HG03159 (cell line): Measurements from ENCODE around the gene MAP1LC3B.

Experiments used
- ATAC-seq: cut with Tn5 transposase; IDR thresholded peaks from one replicate; pipeline ENCODE4 v1.9.1; 2021; ENCODE audit warnings: mild to moderate bottlenecking, moderate library complexity; ENCODE audit not compliant: unreplicated experiment

Gene MAP1LC3B

DNA sequence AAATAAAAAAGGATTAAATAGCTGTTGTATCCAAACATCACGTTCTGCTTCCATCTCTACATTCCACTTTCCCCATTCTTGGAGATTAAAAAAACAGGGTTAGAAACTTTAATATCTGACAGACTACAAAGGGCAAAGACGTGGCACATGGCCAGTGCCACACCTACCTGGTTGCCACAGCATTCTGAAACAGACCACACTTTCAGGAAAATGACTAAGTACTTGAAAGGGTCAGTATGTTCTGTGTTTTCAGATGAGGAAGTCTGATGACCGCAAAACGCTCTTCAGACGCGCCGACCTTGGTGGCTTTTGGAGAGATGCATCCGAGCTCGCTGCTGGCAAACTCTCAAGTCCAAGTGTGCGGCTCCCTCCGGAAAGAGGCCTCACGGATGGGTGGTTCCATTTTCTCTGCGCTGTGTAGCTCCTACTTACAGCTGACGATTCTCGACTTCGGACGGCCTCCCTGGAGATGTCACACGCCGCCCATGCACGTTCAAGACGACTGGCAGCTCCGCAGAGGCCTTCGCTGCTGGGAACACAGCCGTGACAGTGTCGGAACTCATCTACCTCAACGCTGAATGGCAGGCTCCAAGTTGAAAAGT lies 15.5 kb downstream of the MAP1LC3B start:
- no peak for ATAC-seq

DNA sequence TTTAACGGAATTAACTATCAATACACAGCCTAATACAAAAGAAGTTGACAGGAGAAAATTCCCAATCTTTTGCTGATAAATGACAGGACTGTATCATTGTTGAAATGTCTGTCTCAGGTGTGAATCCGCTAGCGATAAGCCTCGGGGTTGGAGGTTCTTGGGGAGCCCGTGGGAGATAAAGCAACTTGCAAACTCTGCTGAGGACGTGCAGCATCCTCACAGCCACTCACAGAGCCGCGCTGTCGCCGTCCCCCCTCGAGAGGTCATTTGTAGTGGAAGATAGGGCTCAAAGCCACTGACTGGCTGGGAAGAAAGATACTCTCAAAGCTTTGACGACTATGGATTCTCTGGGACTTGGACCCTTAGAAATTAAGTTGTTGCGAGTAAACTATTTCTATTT lies 17.0 kb downstream of the MAP1LC3B start:
- ATAC-seq: no peak

DNA sequence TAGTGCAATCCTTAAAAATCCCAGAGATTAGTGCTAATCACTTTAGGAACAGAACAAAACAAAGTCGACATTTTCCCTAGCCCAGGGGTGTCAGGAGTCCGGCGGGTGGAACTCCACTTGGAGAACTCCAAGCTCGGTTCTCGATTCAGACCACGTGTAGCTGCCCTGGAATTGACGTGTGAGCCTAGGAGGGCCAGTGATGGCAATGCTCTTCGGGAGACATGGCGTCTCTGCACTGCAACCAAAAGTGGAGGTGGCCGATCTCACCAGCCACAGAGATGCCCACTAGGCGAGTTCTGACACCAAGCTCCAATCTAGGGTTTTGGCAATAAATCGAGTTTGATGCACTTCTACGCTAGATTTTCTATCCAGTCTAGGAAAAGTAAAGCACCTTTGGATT lies 17.6 kb downstream of the MAP1LC3B start:
- no peak for ATAC-seq

DNA sequence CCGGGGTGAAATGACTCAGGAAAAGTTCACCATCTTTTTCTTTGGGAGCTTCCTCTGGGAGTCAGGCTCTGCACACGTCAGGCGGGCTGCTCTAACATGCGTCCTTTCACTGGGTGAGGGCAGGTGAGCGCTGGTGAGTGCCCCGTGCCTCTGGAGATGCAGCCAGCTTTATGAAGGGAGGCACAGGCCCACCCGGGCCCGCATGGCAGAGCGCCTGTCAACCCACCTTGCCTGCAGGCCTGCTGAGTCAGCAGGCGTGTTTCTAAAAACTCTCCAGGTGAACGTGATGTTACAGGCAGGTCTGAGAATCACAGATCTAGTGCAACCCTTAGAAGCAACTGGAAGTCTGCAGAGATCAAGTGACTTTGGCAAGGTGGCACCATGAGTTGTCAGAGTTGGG lies 18.4 kb downstream of the MAP1LC3B start:
- no peak for ATAC-seq

DNA sequence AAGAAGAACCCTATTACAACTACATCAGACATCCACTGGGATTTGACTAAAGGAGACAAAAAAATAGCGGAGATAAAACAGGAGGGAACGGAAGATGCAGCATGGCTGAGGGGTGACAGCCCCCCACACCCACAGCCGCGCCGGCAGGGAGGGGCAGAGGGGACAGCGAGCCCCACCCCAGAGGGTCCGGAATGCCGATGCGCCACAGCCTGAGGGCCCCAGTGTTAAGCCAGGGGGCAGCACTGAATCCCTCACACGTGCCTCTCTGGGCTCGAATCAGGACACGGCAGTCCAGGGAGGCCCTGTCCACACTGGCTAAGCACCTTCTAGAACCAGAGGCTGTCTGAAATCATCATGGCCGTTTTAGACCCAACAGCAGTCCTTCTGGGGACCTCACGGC lies 18.8 kb downstream of the MAP1LC3B start:
- ATAC-seq: no peak

DNA sequence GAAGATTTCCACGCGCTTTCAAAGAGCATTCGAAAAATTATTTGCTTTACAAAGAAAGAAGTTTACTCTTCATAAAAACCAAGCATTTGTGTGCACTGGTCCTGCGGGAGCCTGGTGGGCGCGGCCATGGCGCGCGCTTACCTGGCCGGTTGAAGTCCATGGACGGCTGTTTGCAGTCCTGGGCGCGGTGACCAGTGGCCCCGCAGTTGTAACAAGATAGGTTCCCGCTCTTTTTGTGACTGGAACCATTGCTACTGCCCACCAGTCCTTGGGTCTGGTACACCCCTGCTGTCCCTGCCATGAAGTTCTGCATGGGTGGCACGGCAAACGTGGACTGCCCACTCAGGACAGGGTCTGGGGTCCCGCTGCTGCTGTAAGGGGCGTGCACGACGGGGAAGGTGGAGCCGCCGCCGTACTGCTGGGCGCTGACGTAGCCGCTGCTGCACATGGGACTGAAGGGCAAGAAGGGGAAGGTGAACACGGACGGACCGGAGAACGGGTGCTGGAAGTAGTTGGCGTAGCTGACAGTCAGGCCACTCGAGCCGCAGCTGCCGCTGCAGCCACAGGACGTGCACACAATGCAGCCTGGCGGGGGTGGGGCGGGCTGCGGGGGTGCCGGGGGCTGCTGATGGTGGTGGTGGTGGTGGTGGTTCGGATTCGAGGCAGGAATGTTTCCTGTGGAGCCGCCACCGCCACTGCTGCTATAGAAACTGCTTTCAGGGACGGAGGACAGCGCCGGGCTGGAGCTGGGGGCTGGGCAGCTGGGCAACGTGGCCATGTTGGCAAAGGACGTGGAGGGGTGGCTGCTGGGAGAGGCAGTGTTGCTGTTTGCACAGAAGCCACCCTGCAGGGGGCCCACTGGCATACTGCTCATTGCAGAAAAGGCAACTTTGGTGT lies 19.5 kb downstream of the MAP1LC3B start:
- ATAC-seq: no peak

DNA sequence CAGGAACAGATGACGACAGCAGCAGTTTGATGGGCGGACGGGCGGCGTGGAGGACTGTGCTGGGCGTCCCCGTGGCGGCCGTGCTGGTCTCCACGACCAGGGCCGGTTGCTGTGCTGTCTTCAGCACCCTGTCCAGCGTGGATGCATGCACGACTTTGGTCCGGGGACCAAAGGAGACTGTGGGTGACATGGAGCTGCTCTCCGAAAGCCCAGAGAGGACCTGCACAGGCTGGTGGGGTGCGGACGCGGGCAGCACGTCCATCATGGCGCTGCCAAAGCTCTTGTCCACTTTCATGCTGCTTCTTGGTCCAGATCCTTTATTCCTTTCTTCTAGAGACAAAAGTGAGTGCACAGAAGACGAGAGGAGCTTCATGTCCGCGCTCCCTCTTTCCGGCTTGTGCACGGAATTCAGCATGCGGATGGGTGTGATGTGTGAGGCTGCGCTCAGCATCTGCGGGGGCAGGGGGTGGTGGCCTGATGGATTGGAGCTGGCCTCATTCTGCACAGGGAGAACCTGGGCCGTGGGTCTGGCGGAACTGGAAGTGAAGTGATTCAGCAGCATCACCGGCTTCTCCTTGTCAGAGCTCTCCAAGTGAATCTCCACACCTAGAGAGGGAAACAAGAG lies 20.3 kb downstream of the MAP1LC3B start:
- no peak for ATAC-seq

DNA sequence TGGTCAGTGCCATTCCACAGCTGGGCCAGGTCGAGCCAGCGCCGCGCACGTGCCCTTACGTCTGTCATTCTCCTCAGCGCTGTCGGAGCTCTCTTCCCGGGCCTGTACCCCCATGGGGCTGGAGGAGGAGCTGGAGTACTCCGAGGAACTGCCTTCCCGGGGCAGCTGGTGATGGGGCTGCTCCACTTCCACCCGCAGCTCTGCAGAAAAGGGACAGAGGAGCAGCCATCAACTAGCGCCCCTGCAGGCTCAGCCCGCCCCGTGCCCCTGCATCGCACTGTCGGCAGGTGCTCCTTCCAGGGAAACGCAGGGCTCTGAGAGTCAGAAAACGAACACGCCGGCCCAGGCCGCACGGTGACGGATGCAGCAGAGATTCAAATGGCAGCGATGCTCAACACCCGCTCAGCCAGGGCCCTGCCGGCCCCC lies 20.9 kb downstream of the MAP1LC3B start:
- ATAC-seq: no peak

DNA sequence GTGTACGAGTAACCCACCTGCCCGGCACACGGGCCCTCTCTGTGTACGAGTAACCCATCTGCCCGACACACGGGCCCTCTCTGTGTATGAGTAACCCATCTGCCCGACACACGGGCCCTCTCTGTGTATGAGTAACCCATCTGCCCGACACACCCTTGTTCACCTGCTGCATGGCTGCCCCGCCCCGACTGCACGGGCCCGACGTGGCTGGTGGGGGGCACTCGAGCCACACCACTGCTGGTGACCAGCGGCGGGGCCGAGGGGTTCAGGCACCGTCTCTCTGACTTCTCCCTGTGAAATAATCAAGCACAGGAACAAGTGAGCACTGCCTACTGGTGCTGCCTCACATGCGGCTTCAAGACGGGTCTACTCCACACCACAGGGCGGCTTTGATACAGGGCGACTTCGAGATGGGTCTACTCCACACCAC lies 22.1 kb downstream of the MAP1LC3B start:
- ATAC-seq: no peak

DNA sequence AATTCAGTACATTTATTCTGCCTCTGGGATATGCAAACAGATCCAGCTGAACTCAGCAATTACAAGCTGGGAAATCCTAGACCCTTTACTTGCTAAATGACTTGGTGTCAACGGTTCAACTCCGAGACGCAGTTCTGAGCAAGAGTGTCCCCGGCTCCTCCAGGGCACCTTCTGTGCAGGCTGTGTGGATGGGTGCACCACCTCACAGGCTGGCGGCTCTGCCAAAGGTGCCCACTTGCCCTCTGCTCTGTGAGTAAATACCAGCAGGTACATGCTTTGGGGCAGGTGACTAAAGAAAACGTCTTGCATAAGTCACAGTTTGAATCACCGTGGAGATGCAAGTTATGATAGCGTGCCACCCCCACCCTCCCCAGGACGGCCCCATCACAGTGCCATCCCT lies 23.3 kb downstream of the MAP1LC3B start:
- ATAC-seq: no peak

DNA sequence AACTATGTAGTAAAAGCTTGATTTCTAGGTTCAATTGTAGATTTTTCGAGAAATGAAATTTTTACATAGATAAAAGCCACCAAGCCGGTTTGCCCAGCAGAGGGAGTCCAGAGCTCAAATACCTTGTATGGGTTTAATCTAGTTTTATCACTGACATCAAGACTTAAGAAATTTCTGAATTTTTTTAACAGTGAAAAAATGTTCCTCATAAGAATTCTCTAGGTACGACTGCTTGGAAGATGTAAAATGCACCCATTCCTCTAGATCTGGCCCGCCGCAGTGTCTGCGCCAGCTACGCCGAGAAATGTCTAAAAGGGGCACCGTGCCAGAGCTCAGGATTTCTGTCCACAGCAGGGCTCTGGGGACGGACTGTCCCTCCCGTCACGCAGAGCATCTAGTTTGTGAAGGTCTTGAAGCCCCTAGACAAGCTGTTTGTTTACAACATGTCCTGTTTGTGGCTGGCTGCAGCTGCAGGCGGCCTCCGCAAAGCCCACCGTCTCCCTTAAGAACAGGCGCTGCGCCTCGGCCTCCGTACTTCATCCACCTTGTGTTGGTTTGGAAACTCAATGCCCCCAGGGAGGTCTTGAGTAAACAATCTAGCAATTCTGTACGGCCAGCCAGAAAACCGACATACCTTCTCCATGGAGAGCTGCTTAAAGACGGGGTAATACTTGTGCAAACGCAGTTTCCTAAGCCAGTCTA lies 24.8 kb downstream of the MAP1LC3B start:
- no peak for ATAC-seq

DNA sequence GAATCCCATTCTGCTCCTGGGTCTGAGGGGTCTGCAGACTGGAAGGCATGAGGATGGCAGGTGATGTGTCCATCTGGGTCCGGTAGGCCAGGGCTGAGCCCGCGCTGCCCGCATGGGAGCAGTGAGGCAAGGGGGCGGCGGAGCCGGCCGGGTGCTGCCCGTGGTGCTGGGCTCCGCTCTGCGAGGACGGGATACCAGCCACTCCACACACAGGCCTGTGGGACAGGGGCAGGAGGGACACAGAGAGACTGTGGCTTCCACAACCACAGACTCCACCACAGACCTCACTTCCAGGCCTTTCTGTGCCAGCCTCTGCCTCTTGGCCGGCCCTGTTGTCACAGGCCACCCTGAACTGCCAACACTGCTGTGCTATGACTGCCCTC lies 25.4 kb downstream of the MAP1LC3B start:
- no peak for ATAC-seq

DNA sequence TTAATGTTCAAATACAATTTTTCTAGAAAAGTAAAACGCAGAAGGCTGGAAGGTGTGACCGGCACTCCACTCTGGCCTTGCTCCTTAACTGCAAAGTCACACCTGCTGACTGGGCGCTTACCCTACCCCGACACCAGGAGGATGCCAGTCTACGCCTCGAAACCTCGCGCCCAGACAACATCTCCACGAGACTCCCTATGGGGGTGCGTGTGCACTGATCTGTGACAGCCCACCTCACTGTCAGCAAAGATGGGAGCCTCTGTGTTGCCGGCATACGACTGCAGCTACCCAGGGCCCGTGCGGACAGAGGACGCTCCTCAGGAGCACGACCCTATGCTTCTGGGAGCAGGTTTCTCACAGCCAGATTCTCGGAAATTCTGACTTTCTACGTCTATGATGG lies 26.1 kb downstream of the MAP1LC3B start:
- ATAC-seq: no peak

DNA sequence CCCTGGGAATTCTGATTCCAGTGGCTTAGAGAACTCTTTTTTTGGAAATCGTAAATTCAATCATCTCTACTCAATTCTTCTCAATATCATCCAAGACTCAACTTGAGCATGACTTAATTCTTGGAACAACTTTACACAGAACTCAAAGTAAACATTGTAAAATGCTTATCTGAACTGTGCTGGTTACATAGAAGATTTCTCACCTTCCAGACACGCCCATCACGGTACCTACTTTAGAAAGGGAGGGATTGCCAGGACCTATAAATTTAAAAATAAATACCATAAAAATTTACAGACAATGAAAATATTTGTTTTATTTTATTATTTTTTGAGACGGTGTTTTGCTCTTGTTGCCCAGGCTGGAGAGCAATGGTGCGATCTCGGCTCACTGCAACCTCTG lies 26.5 kb downstream of the MAP1LC3B start:
- no peak for ATAC-seq

DNA sequence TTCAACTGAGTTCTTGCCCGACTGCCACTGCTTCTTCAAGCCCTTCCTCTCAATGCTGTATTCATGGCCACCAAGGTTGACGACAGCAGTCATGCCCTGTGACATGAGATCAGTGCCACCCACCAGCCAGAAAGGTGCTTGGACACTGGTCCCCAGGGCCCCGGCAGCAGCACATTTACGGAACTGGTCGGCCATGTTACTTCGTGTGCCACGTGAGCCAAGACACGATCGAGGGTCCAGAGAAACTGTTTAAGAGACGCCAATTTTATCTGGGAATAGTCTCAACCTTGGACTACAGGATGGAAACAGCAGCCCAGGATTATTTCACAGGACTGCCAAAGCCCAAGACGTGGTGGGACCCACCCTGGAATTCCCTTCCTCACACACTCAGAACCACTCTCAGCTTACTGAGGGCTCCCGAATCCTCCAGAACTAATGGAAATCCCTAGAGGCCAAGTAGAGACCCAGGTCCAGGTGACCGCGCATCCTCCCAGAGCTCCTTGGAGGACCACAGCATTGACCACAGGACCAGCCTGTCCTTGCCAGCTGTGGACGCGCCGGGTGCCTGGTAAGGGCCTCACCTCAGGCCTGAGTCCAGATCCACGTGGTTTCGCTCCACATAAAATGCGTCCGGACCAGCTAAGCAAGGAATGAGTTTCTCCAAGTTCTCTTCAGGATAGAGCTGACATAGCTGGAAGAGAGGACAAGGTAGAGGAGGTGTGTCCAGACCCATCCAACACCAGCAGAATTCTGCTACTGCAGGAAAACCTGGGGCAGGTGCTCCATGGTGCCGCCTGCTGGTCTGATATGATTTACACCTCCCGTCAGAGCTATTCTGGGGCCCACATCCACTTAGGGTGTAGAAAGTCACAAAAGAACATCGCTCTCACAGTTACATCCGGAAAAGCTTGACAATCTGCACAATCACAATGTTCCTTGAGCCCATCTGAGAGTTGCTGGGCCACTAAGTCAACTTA lies 28.2 kb downstream of the MAP1LC3B start:
- no peak for ATAC-seq

DNA sequence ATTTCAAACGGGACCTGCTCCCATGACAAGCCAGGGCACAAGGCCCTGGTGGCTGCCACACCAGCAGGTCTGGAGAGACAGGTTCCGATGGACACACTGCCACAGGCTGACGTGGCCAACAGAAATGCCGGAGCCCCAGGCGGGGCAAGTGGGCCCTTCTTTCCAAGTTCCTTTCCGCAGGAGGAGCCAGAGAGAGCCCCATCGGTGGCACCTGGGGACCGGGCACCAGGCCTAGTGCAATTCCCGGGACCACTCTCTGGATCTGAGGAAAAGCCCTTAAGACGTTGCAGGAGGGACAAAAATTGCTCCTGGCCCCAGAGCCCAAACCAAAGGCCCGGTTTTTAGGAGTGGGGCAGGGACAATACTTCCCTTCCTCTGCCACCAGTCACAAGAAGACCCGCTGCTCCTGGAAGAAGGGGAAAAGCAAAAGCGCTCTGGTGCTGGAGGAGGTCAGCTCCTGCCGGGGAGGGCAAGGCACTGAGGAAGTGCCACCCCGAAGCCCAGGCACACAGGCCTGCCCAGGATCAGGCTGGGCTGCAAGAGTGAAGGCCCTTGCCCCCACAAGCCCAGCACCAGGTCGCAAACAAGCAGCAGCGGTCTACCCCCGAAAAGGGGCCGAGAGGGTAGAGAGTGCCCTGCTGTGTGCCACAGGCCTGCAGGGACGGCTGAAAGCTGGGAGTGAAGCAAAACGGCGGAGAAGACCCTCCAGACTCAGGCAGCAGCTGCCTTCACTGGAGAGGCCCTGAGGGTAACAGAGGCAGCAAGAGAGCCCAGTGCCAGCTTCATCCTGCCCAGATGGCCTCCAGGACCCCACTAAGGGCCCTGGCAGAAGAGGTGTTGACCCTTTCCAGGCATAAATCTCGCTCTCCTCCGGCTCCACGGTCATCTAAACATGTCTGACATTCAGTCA lies 29.1 kb downstream of the MAP1LC3B start:
- no peak for ATAC-seq

DNA sequence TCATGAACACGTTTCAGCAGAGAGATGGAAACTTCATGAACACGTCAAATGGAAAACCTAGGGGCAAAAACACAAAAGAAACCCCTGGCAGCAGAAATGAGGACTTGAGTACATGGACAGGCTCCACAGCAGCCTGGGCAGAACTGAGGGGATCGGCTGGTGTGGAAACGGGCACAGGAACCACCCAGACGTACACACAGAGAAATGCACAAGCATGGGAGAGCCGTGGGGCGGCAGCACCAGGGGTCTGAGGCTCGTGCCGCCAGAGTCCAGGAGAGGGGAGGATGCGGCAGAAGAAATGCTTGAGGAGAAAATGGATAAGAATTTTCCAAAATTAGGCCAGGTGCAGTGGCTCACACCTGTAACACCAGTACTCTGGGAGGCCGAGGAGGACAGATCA lies 30.0 kb downstream of the MAP1LC3B start:
- no peak for ATAC-seq

DNA sequence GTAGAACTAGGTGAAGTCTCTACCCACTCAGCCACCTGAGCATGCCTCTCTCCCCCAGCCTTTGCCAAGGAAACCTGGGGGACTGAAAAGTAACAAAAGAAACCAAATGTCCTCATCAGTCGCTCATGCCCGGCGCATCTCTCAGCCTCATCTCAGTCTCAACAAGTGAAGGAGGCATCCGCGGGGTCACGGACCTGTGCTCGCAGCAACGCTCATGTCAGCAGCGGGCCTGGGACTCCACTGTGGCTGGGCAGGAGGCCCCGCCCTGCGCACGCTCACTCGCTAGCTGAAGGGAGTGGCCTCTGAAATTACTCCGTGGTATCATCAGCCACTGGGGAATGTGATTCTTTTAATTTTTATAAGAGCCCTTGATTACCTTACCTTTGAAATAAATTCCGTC lies 31.3 kb downstream of the MAP1LC3B start:
- no peak for ATAC-seq

DNA sequence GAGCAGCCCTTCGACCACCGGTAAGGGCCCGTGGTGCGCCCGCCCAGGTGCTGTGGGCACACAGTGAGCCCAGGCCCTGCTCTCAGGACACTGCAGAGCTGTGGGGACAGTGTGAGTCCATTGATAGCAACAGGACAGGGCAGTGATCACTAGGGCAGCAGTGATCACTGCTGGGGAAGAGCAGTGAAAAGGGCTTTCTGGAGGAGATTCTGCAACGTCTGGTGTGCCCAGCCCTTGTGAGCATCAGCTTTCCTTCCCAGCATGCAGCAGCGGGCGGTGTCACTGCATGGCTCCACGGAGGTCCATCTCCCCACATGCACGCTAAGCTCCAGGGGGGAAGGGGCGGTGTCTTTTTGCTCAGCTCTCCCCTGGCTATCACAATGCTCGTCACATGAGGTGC lies 32.1 kb downstream of the MAP1LC3B start:
- no peak for ATAC-seq
